ENCODE measurements around the gene SLCO4A1.

The SLCO4A1 gene

GRCh38 chr20:62628691-62629090 is 13.6 kb upstream of the SLCO4A1 start:
- H3K4me3 ChIP-seq (ENCODE audit: low read depth, low read length), result no peak overlapping the region
- no peak for DNase-seq (ENCODE audit: low read depth)
- TF ChIP-seq CTCF (conservative IDR thresholded peaks at IDR 0.05; ENCODE audit: low read depth, low read length), result no peak

- no peak overlapping the region for H3K4me3 ChIP-seq (ENCODE audit: low read depth, low read length)
- no peak for DNase-seq (ENCODE audit: low read depth)
- TF ChIP-seq CTCF (conservative IDR thresholded peaks at IDR 0.05; ENCODE audit: low read depth, low read length), result no peak
Measured at GRCh38 chr20:62629864-62630470, 12.3 kb upstream of the SLCO4A1 start.

- DNase-seq (ENCODE audit: low read depth), result no peak
- TF ChIP-seq CTCF (conservative IDR thresholded peaks at IDR 0.05; ENCODE audit: low read depth, low read length), result no peak
- H3K4me3 ChIP-seq (ENCODE audit: low read depth, low read length), result no peak overlapping the region
Measured at GRCh38 chr20:62631336-62632308, 10.7 kb upstream of the SLCO4A1 start.

GRCh38 chr20:62632575-62633090 is 9.7 kb upstream of the SLCO4A1 start:
- DNase-seq (ENCODE audit: low read depth), result no peak
- no peak for TF ChIP-seq CTCF (conservative IDR thresholded peaks at IDR 0.05; ENCODE audit: low read depth, low read length)
- no peak overlapping the region for H3K4me3 ChIP-seq (ENCODE audit: low read depth, low read length)

GRCh38 chr20:62633598-62634329 is 8.5 kb upstream of the SLCO4A1 start:
- no peak for DNase-seq (ENCODE audit: low read depth)
- H3K4me3 ChIP-seq (ENCODE audit: low read depth, low read length), result no peak overlapping the region
- TF ChIP-seq CTCF (conservative IDR thresholded peaks at IDR 0.05; ENCODE audit: low read depth, low read length), result no peak

- DNase-seq (ENCODE audit: low read depth), result no peak
- TF ChIP-seq CTCF (conservative IDR thresholded peaks at IDR 0.05; ENCODE audit: low read depth, low read length), result no peak
- no peak overlapping the region for H3K4me3 ChIP-seq (ENCODE audit: low read depth, low read length)
Measured at GRCh38 chr20:62634330-62634967, 7.9 kb upstream of the SLCO4A1 start.
